Activated naive CD4-positive, alpha-beta T cell treated with anti-CD3 and anti-CD28 coated beads, Interleukin-2, amount 50 U/mL, for 16 hours (primary cell): ENCODE measurements around the gene VWA2.

Experiments
- DNase-seq: peaks from one replicate; pipeline ENCODE4 v3.0.0-alpha.2; 2020

Gene VWA2

GRCh38 chr10:114300036-114300645 is 61.1 kb downstream of the VWA2 start:
- no peak for DNase-seq

GRCh38 chr10:114301177-114301576 is 62.1 kb downstream of the VWA2 start:
- no peak for DNase-seq

- no peak for DNase-seq
These were observed 63.1 kb downstream of the VWA2 start for GRCh38 chr10:114301951-114302710.

GRCh38 chr10:114303556-114303955 is 64.5 kb downstream of the VWA2 start:
- DNase-seq, result no peak

GRCh38 chr10:114304017-114304570 is 65.0 kb downstream of the VWA2 start:
- DNase-seq, result peak; percentile 69

GRCh38 chr10:114304571-114305421 is 65.7 kb downstream of the VWA2 start:
- DNase-seq, result peak; percentile 55

GRCh38 chr10:114305521-114305925 is 66.5 kb downstream of the VWA2 start:
- DNase-seq, result no peak

- no peak for DNase-seq
These were observed 67.3 kb downstream of the VWA2 start for GRCh38 chr10:114306116-114306973.

- DNase-seq, result no peak
These were observed 68.7 kb downstream of the VWA2 start for GRCh38 chr10:114307731-114308130.

- DNase-seq, result no peak
These were observed 69.7 kb downstream of the VWA2 start for GRCh38 chr10:114308531-114309363.

- DNase-seq, result no peak
These were observed 70.3 kb downstream of the VWA2 start for GRCh38 chr10:114309364-114309651.

GRCh38 chr10:114310346-114310745 is 71.3 kb downstream of the VWA2 start:
- DNase-seq, result no peak

- DNase-seq, result no peak
These were observed 72.0 kb downstream of the VWA2 start for GRCh38 chr10:114311023-114311422.

- DNase-seq, result no peak
These were observed 72.6 kb downstream of the VWA2 start for GRCh38 chr10:114311496-114312209.

GRCh38 chr10:114313139-114313538 is 74.1 kb downstream of the VWA2 start:
- DNase-seq, result no peak

GRCh38 chr10:114313866-114314265 is 74.8 kb downstream of the VWA2 start:
- no peak for DNase-seq

- DNase-seq, result no peak
These were observed 76.7 kb downstream of the VWA2 start for GRCh38 chr10:114315566-114316420.

- DNase-seq, result no peak
These were observed 77.7 kb downstream of the VWA2 start for GRCh38 chr10:114316744-114317143.

GRCh38 chr10:114319406-114320248 is 80.6 kb downstream of the VWA2 start:
- no peak for DNase-seq
